ENCODE results near the gene FBXO15.

The FBXO15 gene

GRCh38 chr18:74062037-74062436, 85.6 kb downstream of the FBXO15 start:
- ATAC-seq = no peak

GRCh38 chr18:74060579-74060978, 87.1 kb downstream of the FBXO15 start:
- TF ChIP-seq GLIS3 (CRISPR knock-in tag; IDR thresholded peaks at IDR 0.05) (no peak), ISL1 (CRISPR knock-in tag; IDR thresholded peaks at IDR 0.05) (no peak), OSR1 (CRISPR knock-in tag; IDR thresholded peaks at IDR 0.05) (no peak), ZNF8 (CRISPR knock-in tag; IDR thresholded peaks at IDR 0.05) (no peak), ZNF70 (CRISPR knock-in tag; IDR thresholded peaks at IDR 0.05) (no peak), BACH2 (CRISPR knock-in tag; IDR thresholded peaks at IDR 0.05; ENCODE audit: borderline replicate concordance) (no peak), CSDC2 (CRISPR knock-in tag; IDR thresholded peaks at IDR 0.05) (no peak), ZC3H10 (CRISPR knock-in tag; IDR thresholded peaks at IDR 0.05) (no peak), TCF4 (CRISPR knock-in tag; IDR thresholded peaks at IDR 0.05; ENCODE audit: borderline replicate concordance) (no peak), ESRRG (CRISPR knock-in tag; IDR thresholded peaks at IDR 0.05) (no peak), ZNF565 (CRISPR knock-in tag; conservative IDR thresholded peaks at IDR 0.05; ENCODE audit: low read depth) (no peak), TSHZ2 (CRISPR knock-in tag; IDR thresholded peaks at IDR 0.05) (no peak), ARNTL (CRISPR knock-in tag; IDR thresholded peaks at IDR 0.05; ENCODE audit: borderline replicate concordance, low read depth) (no peak), RARB (CRISPR knock-in tag; IDR thresholded peaks at IDR 0.05) (no peak), SNAI2 (CRISPR knock-in tag; IDR thresholded peaks at IDR 0.05) (no peak)
- TF ChIP-seq, protein P1, sequence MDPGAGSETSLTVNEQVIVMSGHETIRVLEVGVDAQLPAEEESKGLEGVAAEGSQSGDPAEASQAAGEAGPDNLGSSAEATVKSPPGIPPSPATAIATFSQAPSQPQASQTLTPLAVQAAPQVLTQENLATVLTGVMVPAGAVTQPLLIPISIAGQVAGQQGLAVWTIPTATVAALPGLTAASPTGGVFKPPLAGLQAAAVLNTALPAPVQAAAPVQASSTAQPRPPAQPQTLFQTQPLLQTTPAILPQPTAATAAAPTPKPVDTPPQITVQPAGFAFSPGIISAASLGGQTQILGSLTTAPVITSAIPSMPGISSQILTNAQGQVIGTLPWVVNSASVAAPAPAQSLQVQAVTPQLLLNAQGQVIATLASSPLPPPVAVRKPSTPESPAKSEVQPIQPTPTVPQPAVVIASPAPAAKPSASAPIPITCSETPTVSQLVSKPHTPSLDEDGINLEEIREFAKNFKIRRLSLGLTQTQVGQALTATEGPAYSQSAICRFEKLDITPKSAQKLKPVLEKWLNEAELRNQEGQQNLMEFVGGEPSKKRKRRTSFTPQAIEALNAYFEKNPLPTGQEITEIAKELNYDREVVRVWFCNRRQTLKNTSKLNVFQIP (CRISPR knock-in tag; IDR thresholded peaks at IDR 0.05; ENCODE audit: borderline replicate concordance, low read depth) = no peak
- TF ChIP-seq, protein P2, sequence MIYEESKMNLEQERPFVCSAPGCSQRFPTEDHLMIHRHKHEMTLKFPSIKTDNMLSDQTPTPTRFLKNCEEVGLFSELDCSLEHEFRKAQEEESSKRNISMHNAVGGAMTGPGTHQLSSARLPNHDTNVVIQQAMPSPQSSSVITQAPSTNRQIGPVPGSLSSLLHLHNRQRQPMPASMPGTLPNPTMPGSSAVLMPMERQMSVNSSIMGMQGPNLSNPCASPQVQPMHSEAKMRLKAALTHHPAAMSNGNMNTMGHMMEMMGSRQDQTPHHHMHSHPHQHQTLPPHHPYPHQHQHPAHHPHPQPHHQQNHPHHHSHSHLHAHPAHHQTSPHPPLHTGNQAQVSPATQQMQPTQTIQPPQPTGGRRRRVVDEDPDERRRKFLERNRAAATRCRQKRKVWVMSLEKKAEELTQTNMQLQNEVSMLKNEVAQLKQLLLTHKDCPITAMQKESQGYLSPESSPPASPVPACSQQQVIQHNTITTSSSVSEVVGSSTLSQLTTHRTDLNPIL (CRISPR knock-in tag; IDR thresholded peaks at IDR 0.05; ENCODE audit: low read depth) = no peak
- ATAC-seq = no peak

More at GRCh38 chr18:74062037-74062436, 85.6 kb downstream of the FBXO15 start:
- TF ChIP-seq TCF4 (CRISPR knock-in tag; IDR thresholded peaks at IDR 0.05; ENCODE audit: borderline replicate concordance) (no peak), ZNF8 (CRISPR knock-in tag; IDR thresholded peaks at IDR 0.05) (no peak), TSHZ2 (CRISPR knock-in tag; IDR thresholded peaks at IDR 0.05) (no peak), RARB (CRISPR knock-in tag; IDR thresholded peaks at IDR 0.05) (no peak), CSDC2 (CRISPR knock-in tag; IDR thresholded peaks at IDR 0.05) (no peak), ZC3H10 (CRISPR knock-in tag; IDR thresholded peaks at IDR 0.05) (no peak), ZNF565 (CRISPR knock-in tag; conservative IDR thresholded peaks at IDR 0.05; ENCODE audit: low read depth) (no peak), OSR1 (CRISPR knock-in tag; IDR thresholded peaks at IDR 0.05) (no peak), ZFP30 (CRISPR knock-in tag; IDR thresholded peaks at IDR 0.05) (no peak), GLIS3 (CRISPR knock-in tag; IDR thresholded peaks at IDR 0.05) (no peak)

- no peak for ATAC-seq
- TF ChIP-seq CSRNP3 (CRISPR knock-in tag; IDR thresholded peaks at IDR 0.05) = no peak
- TF ChIP-seq ZFP30 (CRISPR knock-in tag; IDR thresholded peaks at IDR 0.05) = no peak
- TF ChIP-seq TOX (CRISPR knock-in tag; IDR thresholded peaks at IDR 0.05; ENCODE audit: borderline replicate concordance) = no peak
- TF ChIP-seq ZC3H10 (CRISPR knock-in tag; IDR thresholded peaks at IDR 0.05) = no peak
- no peak for TF ChIP-seq ISL1 (CRISPR knock-in tag; IDR thresholded peaks at IDR 0.05)
- no peak for TF ChIP-seq TSHZ2 (CRISPR knock-in tag; IDR thresholded peaks at IDR 0.05)
- TF ChIP-seq ARNTL (CRISPR knock-in tag; IDR thresholded peaks at IDR 0.05; ENCODE audit: borderline replicate concordance, low read depth) = no peak
- no peak for TF ChIP-seq TCF4 (CRISPR knock-in tag; IDR thresholded peaks at IDR 0.05; ENCODE audit: borderline replicate concordance)
- no peak for TF ChIP-seq BACH2 (CRISPR knock-in tag; IDR thresholded peaks at IDR 0.05; ENCODE audit: borderline replicate concordance)
- TF ChIP-seq, protein P2 (CRISPR knock-in tag; IDR thresholded peaks at IDR 0.05; ENCODE audit: low read depth) = no peak
- no peak for TF ChIP-seq CSDC2 (CRISPR knock-in tag; IDR thresholded peaks at IDR 0.05)
- TF ChIP-seq ESRRG (CRISPR knock-in tag; IDR thresholded peaks at IDR 0.05) = no peak
- TF ChIP-seq ZNF8 (CRISPR knock-in tag; IDR thresholded peaks at IDR 0.05) = no peak
Observed at GRCh38 chr18:74050807-74051206, 96.8 kb downstream of the FBXO15 start.

All from SK-N-SH treated with all-trans-retinoic acid at 6 μM for 48 hours (cell line).